GM12878 (cell line): ENCODE results near the gene NLRP9. TPM values are rescaled to one million over a fixed set of nuclear protein-coding genes. Genes with fewer than 3 reads are reported as not detected.
"Not testable (repeated sequence)": the region's sequence is repeated elsewhere in the genome, so short reads cannot be mapped to it uniquely, and the experiment has no call there.

ENCODE experiments used
- ATAC-seq: fragments of 200-7000 bp; cut with Tn5 transposase; 3 replicates; pipeline ENCODE4 v1.9.1; 2020; ENCODE audit warnings: mild to moderate bottlenecking, moderate library complexity
- BruUV-seq: library from RNA; stranded (reverse); fragments of 400-500 nt; replicated peaks from 2 replicates; lab custom pipeline; 2021; lab: Mats Ljungman, UMichigan
- CTCF ChIA-PET: fragments of 300-600 bp; sonication (Branson Sonifier 250); formaldehyde crosslinking; extraction: SDS; loops from one replicate; lab custom pipeline; 2021; ENCODE audit warnings: inconsistent platforms; lab: Yijun Ruan, JAX
- POLR2A ChIA-PET: fragments of 350-600 bp; formaldehyde crosslinking; extraction: SDS; loops from one replicate; lab custom pipeline; 2021; ENCODE audit warnings: inconsistent platforms; lab: Charles Lee
- RAD21 ChIA-PET: fragments of 300-600 bp; sonication (Branson Sonifier 250); formaldehyde crosslinking; loops from one replicate; lab custom pipeline; 2023; ENCODE audit warnings: antibody characterized with exemption; ENCODE audit not compliant: unreplicated experiment; lab: Charles Lee
- SMC1A ChIA-PET: fragments of 300-600 bp; sonication (Branson Sonifier 250); formaldehyde crosslinking; loops from one replicate; lab custom pipeline; 2023; ENCODE audit not compliant: unreplicated experiment, uncharacterized antibody; lab: Charles Lee
- DNase-seq: peaks from one replicate; pipeline ENCODE4 v3.0.0-alpha.2; 2011; ENCODE audit warnings: low read depth, low spot score
- FAIRE-seq: peaks from 3 replicates; lab custom pipeline; 2011; peaks lifted over from hg19 to GRCh38; lab: Jason Lieb, UNC
- H2AFZ ChIP-seq: 2 replicates; pipeline ENCODE4 v1.6.0; 2011; ENCODE audit warnings: low read depth, low read length, control low read depth; ENCODE audit not compliant: control insufficient read depth
- H3K27ac ChIP-seq: 2 replicates; pipeline ENCODE4 v1.5.1; 2011; ENCODE audit warnings: control low read depth; ENCODE audit not compliant: control insufficient read depth, insufficient read depth
- H3K27me3 ChIP-seq, 2 experiments: replicated peaks in 1 of 2; 2 replicates each; pipeline versions ENCODE4 v1.6.0 to v1.6.1; 2011; ENCODE audit warnings: low read length in 1 of 2; ENCODE audit not compliant: control insufficient read depth in 2 of 2, insufficient read depth in 2 of 2
- H3K36me3 ChIP-seq, 2 experiments: 2 replicates each; pipeline ENCODE4 v1.5.1; 2011; ENCODE audit warnings: low read length in 1 of 2; ENCODE audit not compliant: control insufficient read depth in 2 of 2, insufficient read depth in 2 of 2
- H3K4me1 ChIP-seq: 2 replicates; pipeline ENCODE4 v1.6.1; 2011; ENCODE audit warnings: mild to moderate bottlenecking, low read length, moderate library complexity, mixed read lengths; ENCODE audit not compliant: control insufficient read depth, insufficient read depth
- H3K4me2 ChIP-seq: 2 replicates; pipeline ENCODE4 v1.6.0; 2011; ENCODE audit warnings: control low read depth; ENCODE audit not compliant: control insufficient read depth, insufficient read depth
- H3K4me3 ChIP-seq: fragments of 200-600 bp; sonication (generic); 2 replicates; pipeline ENCODE4 v1.5.1; 2016
- H3K79me2 ChIP-seq: 2 replicates; pipeline ENCODE4 v1.6.0; 2011; ENCODE audit warnings: low read length; ENCODE audit not compliant: control insufficient read depth, insufficient read depth
- H3K9ac ChIP-seq: 2 replicates; pipeline ENCODE4 v1.8.0; 2011; ENCODE audit warnings: low read length, control low read depth, mixed read lengths; ENCODE audit not compliant: control insufficient read depth, insufficient read depth
- H3K9me3 ChIP-seq: replicated peaks from 3 replicates; pipeline ENCODE4 v1.5.1; 2011; ENCODE audit warnings: mild to moderate bottlenecking, low read length; ENCODE audit not compliant: control insufficient read depth, insufficient read depth
- H4K20me1 ChIP-seq: 2 replicates; pipeline ENCODE4 v1.6.0; 2011; ENCODE audit not compliant: control insufficient read depth, insufficient read depth
- BCL3 ChIP-seq: IDR thresholded peaks from 2 replicates; pipeline ENCODE4 v1.6.1; 2011; ENCODE audit warnings: borderline replicate concordance, low read depth, mild to moderate bottlenecking, moderate library complexity, low read length; ENCODE audit not compliant: insufficient read depth, poor library complexity, severe bottlenecking
- CHD2 ChIP-seq: IDR thresholded peaks from 2 replicates; pipeline ENCODE4 v1.6.1; 2011; ENCODE audit warnings: low read depth, low read length, improper control_type of control experiment, borderline replicate concordance
- CREM ChIP-seq: IDR thresholded peaks from 2 replicates; pipeline ENCODE4 v1.6.1; 2014; ENCODE audit warnings: antibody characterized with exemption, low read depth
- E2F4 ChIP-seq: IDR thresholded peaks from 2 replicates; pipeline ENCODE4 v1.6.1; 2012; ENCODE audit warnings: low read depth, low read length, improper control_type of control experiment
- MYC ChIP-seq: IDR thresholded peaks from 2 replicates; pipeline ENCODE4 v1.6.1; 2011; ENCODE audit warnings: mild to moderate bottlenecking, low read length, moderate library complexity, inconsistent platforms; ENCODE audit not compliant: insufficient read depth, insufficient replicate concordance, insufficient read length, severe bottlenecking
- POLR2AphosphoS5 ChIP-seq: IDR thresholded peaks from 2 replicates; pipeline ENCODE4 v1.6.1; 2011; ENCODE audit warnings: mild to moderate bottlenecking, low read length, inconsistent platforms
- RFX5 ChIP-seq: IDR thresholded peaks from 2 replicates; pipeline ENCODE4 v1.6.1; 2011; ENCODE audit warnings: low read depth, low read length, improper control_type of control experiment
- ZNF207 ChIP-seq: fragments of 450-650 bp; IDR thresholded peaks from 2 replicates; pipeline ENCODE4 v1.6.1; 2014; ENCODE audit warnings: antibody characterized with exemption, mild to moderate bottlenecking, borderline replicate concordance
- ZNF592 ChIP-seq: fragments of 450-650 bp; IDR thresholded peaks from 2 replicates; pipeline ENCODE4 v1.6.1; 2017; ENCODE audit warnings: mild to moderate bottlenecking, moderate library complexity
- WGBS: methylation state at CpG from one replicate; pipeline ENCODE4 v1.1.6; 2016; ENCODE audit warnings: low lambda C conversion rate; ENCODE audit not compliant: insufficient replicate concordance, insufficient coverage; ENCODE audit errors: missing lambda C conversion rate; 5-methylcytosine and 5-hydroxymethylcytosine counted together
- in situ Hi-C: fragments of 300-500 bp; cut with MboI; formaldehyde crosslinking; loops from 9 replicates; pipeline ENCODE4 v1.14.3; 2018; ENCODE audit warnings: mixed read lengths
- intact Hi-C: fragments of 100-400 bp; cut with micrococcal nuclease; formaldehyde crosslinking; loops from one replicate; pipeline ENCODE4 v1.14.2; 2022; ENCODE audit not compliant: unreplicated experiment
- polyA plus RNA-seq, 11 experiments: library from polyadenylated mRNA; depleted of rRNA in 4 of 11; unstranded in 6 of 11; stranded (reverse) in 5 of 11; fragments of >200 nt; fragmentation: Nextera tagmentation in 4 of 11; fragmentation: Illumina TruSeq in 1 of 11; extraction: Ambion mirVana in 4 of 11; extraction: Trizol in 1 of 11; gene quantifications; 1 replicate in 1 of 11; 2 replicates in 10 of 11; pipeline versions ENCODE4 v1.2.1 to v1.2.3, GENCODE V29; 2011 to 2016; ENCODE audit warnings: inconsistent platforms in 2 of 11, missing spikeins in 2 of 11, low read depth in 1 of 11
- total RNA-seq, 4 experiments: library from RNA; depleted of rRNA in 3 of 4; stranded (reverse); fragments of >200 nt in 3 of 4; fragmentation: Illumina TruSeq in 1 of 4; extraction: Trizol in 1 of 4; gene quantifications; 2 replicates each; pipeline versions ENCODE4 v1.2.1 to v1.2.3, GENCODE V29; 2013 to 2021

Gene NLRP9
- total and polyA plus RNA-seq, 10 of the 15 experiments (the other 5 are each of a cell fraction or from before 2014, with no cell fraction given), result not detected

- TF ChIP-seq ZNF207, result no peak
Observed at GRCh38 chr19:55750715-55751114, 12.5 kb upstream of the NLRP9 start (continued).

- H3K79me2 ChIP-seq, intact Hi-C loops, H3K9me3 ChIP-seq, H3K4me2 ChIP-seq, H3K4me1 ChIP-seq, H3K36me3 ChIP-seq, FAIRE-seq, H2AFZ ChIP-seq, ATAC-seq, DNase-seq, in situ Hi-C loops, POLR2A ChIA-PET, H3K9ac ChIP-seq, BruUV-seq, H3K27me3 ChIP-seq, H3K27ac ChIP-seq, RAD21 ChIA-PET, H3K4me3 ChIP-seq, SMC1A ChIA-PET, H4K20me1 ChIP-seq, CTCF ChIA-PET: not testable (repeated sequence)
- 26% methylated on average over 2 of the region's 2 CpGs for WGBS
Observed at GRCh38 chr19:55730378-55730777, 7.8 kb downstream of the NLRP9 start.

- H3K4me1 ChIP-seq, result no peaks in the 10 kb centered on the region
- WGBS, result 36% methylated on average over 8 of the region's 8 CpGs
- no peaks in the 10 kb centered on the region for H3K36me3 ChIP-seq
- DNase-seq, result no peak
- ATAC-seq, result no peak
- no peak overlapping the region for H3K27ac ChIP-seq
- RAD21 ChIA-PET, result no interaction called here
- no peak overlapping the region for H3K9ac ChIP-seq
- no peaks in the 10 kb centered on the region for H3K27me3 ChIP-seq
- POLR2A ChIA-PET, result no interaction called here
- no peak overlapping the region for H2AFZ ChIP-seq
- H3K4me2 ChIP-seq, result no peak overlapping the region
- FAIRE-seq, result no peak
- H3K79me2 ChIP-seq, result no peaks in the 10 kb centered on the region
- CTCF ChIA-PET, result no interaction called here
- BruUV-seq, result no TSS peak
- no peaks in the 10 kb centered on the region; the same call in 2 of the 3 replicates for H3K9me3 ChIP-seq
- H3K4me3 ChIP-seq, result no peak overlapping the region
- H4K20me1 ChIP-seq, result no peaks in the 10 kb centered on the region
- in situ Hi-C loops (no loop called here), intact Hi-C loops (no loop called here)
- SMC1A ChIA-PET, result interaction anchor here (0.7 kb wide), 1 partner anchor 135 kb away, joined by 3 read pairs; no protein-coding TSS in a partner anchor
- no peak for TF ChIP-seq CHD2
- TF ChIP-seq RFX5, result no peak
- TF ChIP-seq E2F4, result no peak
- no peak for TF ChIP-seq CREM
- TF ChIP-seq MYC, result no peak
- TF ChIP-seq POLR2AphosphoS5, result no peak
- TF ChIP-seq BCL3, result no peak
- no peak for TF ChIP-seq ZNF592
Observed at GRCh38 chr19:55723491-55723890, 14.7 kb downstream of the NLRP9 start.
